IPS-18a (cell line): ENCODE results near the gene TUT7.
"Not testable (repeated sequence)": the region's sequence is repeated elsewhere in the genome, so short reads cannot be mapped to it uniquely, and the experiment has no call there.

Source experiments
- H3K27ac ChIP-seq: one replicate; pipeline ENCODE4 v1.5.1; 2013; ENCODE audit warnings: low read length
- H3K27me3 ChIP-seq: one replicate; pipeline ENCODE4 v1.6.1; 2013; ENCODE audit warnings: mild to moderate bottlenecking, low read length; ENCODE audit not compliant: control insufficient read depth, insufficient read depth
- H3K36me3 ChIP-seq: one replicate; pipeline ENCODE4 v1.6.1; 2013; ENCODE audit warnings: low read depth, low read length; ENCODE audit not compliant: control insufficient read depth
- H3K4me1 ChIP-seq: one replicate; pipeline ENCODE4 v1.6.1; 2013; ENCODE audit warnings: low read depth, low read length; ENCODE audit not compliant: control insufficient read depth
- H3K4me3 ChIP-seq: one replicate; pipeline ENCODE4 v1.5.1; 2013; ENCODE audit warnings: low read length
- H3K9ac ChIP-seq: one replicate; pipeline ENCODE4 v1.6.1; 2013; ENCODE audit warnings: mild to moderate bottlenecking, low read length, moderate library complexity
- H3K9me3 ChIP-seq: one replicate; pipeline ENCODE4 v1.6.1; 2013; ENCODE audit warnings: low read depth, low read length; ENCODE audit not compliant: control insufficient read depth

Gene TUT7

GRCh38 chr9:86322973-86323644 is 31.1 kb downstream of the TUT7 start:
- peaks cover 7% of the 10 kb centered on the region for H3K4me1 ChIP-seq
- peaks cover 62% of the 10 kb centered on the region for H3K36me3 ChIP-seq
- no peak overlapping the region for H3K27ac ChIP-seq

GRCh38 chr9:86321373-86321772 is 32.8 kb downstream of the TUT7 start:
- Histone ChIP-seq H3K9me3 (no peaks in the 10 kb centered on the region), H3K27me3 (no peaks in the 10 kb centered on the region), H3K9ac (no peak overlapping the region), H3K4me3 (no peak overlapping the region), H3K4me1 (no peaks in the 10 kb centered on the region), H3K27ac (no peak overlapping the region), H3K36me3 (peaks cover 63% of the 10 kb centered on the region)

More at GRCh38 chr9:86322973-86323644, 31.1 kb downstream of the TUT7 start:
- Histone ChIP-seq H3K27me3 (no peaks in the 10 kb centered on the region), H3K9ac (no peak overlapping the region), H3K9me3 (no peaks in the 10 kb centered on the region), H3K4me3 (no peak overlapping the region)

- H3K4me1 ChIP-seq = no peaks in the 10 kb centered on the region
- H3K4me3 ChIP-seq = no peak overlapping the region
- no peaks in the 10 kb centered on the region for H3K9me3 ChIP-seq
- H3K27me3 ChIP-seq = no peaks in the 10 kb centered on the region
- H3K9ac ChIP-seq = no peak overlapping the region
- peaks cover 47% of the 10 kb centered on the region for H3K36me3 ChIP-seq
- H3K27ac ChIP-seq = no peak overlapping the region
These were observed 36.0 kb downstream of the TUT7 start for GRCh38 chr9:86318187-86318586.

- no peaks in the 10 kb centered on the region for H3K27me3 ChIP-seq
- no peaks in the 10 kb centered on the region for H3K4me1 ChIP-seq
- H3K36me3 ChIP-seq = peaks cover 46% of the 10 kb centered on the region
These were observed 39.1 kb downstream of the TUT7 start for GRCh38 chr9:86315078-86315477.

GRCh38 chr9:86312959-86313358 is 41.3 kb downstream of the TUT7 start:
- not testable (repeated sequence) for H3K4me1 ChIP-seq, H3K9me3 ChIP-seq, H3K9ac ChIP-seq, H3K4me3 ChIP-seq, H3K27ac ChIP-seq, H3K27me3 ChIP-seq
- H3K36me3 ChIP-seq = peaks cover 51% of the 10 kb centered on the region

More at GRCh38 chr9:86315078-86315477, 39.1 kb downstream of the TUT7 start:
- no peak overlapping the region for H3K4me3 ChIP-seq
- no peaks in the 10 kb centered on the region for H3K9me3 ChIP-seq
- H3K27ac ChIP-seq = no peak overlapping the region
- H3K9ac ChIP-seq = no peak overlapping the region

GRCh38 chr9:86308687-86309086 is 45.5 kb downstream of the TUT7 start:
- Histone ChIP-seq H3K9ac (no peak overlapping the region), H3K4me3 (no peak overlapping the region), H3K4me1 (peaks cover 12% of the 10 kb centered on the region), H3K27me3 (no peaks in the 10 kb centered on the region), H3K27ac (no peak overlapping the region), H3K36me3 (peaks cover 43% of the 10 kb centered on the region), H3K9me3 (no peaks in the 10 kb centered on the region)

- H3K36me3 ChIP-seq = peaks cover 44% of the 10 kb centered on the region
These were observed 49.9 kb downstream of the TUT7 start for GRCh38 chr9:86304236-86304730.

GRCh38 chr9:86303316-86303975 is 50.8 kb downstream of the TUT7 start:
- H3K9ac ChIP-seq = peak overlapping the region; percentile 49
- peaks cover 44% of the 10 kb centered on the region for H3K36me3 ChIP-seq
- H3K9me3 ChIP-seq = no peaks in the 10 kb centered on the region
- H3K27ac ChIP-seq = peak overlapping the region; percentile 82
- peaks cover 16% of the 10 kb centered on the region for H3K4me1 ChIP-seq
- no peaks in the 10 kb centered on the region for H3K27me3 ChIP-seq
- no peak overlapping the region for H3K4me3 ChIP-seq

More at GRCh38 chr9:86304236-86304730, 49.9 kb downstream of the TUT7 start:
- Histone ChIP-seq H3K4me3 (no peak overlapping the region), H3K27me3 (no peaks in the 10 kb centered on the region), H3K9me3 (no peaks in the 10 kb centered on the region), H3K9ac (peak overlapping the region; percentile 37), H3K27ac (peak overlapping the region; percentile 9), H3K4me1 (peaks cover 16% of the 10 kb centered on the region)

- Histone ChIP-seq H3K27me3 (no peaks in the 10 kb centered on the region), H3K4me1 (peaks cover 16% of the 10 kb centered on the region), H3K9me3 (no peaks in the 10 kb centered on the region), H3K36me3 (peaks cover 48% of the 10 kb centered on the region), H3K4me3 (no peak overlapping the region), H3K9ac (no peak overlapping the region), H3K27ac (no peak overlapping the region)
These were observed 52.5 kb downstream of the TUT7 start for GRCh38 chr9:86301686-86302085.

GRCh38 chr9:86300701-86301100 is 53.5 kb downstream of the TUT7 start:
- Histone ChIP-seq H3K4me3 (no peak overlapping the region), H3K36me3 (peaks cover 52% of the 10 kb centered on the region), H3K4me1 (peaks cover 16% of the 10 kb centered on the region), H3K27me3 (no peaks in the 10 kb centered on the region), H3K9ac (no peak overlapping the region), H3K9me3 (no peaks in the 10 kb centered on the region), H3K27ac (no peak overlapping the region)

GRCh38 chr9:86298873-86299272 is 55.3 kb downstream of the TUT7 start:
- Histone ChIP-seq H3K9ac (no peak overlapping the region), H3K4me1 (peaks cover 6% of the 10 kb centered on the region), H3K4me3 (no peak overlapping the region), H3K27ac (no peak overlapping the region), H3K36me3 (peaks cover 48% of the 10 kb centered on the region), H3K27me3 (no peaks in the 10 kb centered on the region), H3K9me3 (no peaks in the 10 kb centered on the region)

- H3K9me3 ChIP-seq, H3K27ac ChIP-seq, H3K36me3 ChIP-seq, H3K9ac ChIP-seq, H3K27me3 ChIP-seq, H3K4me3 ChIP-seq: not testable (repeated sequence)
- peaks cover 27% of the 10 kb centered on the region for H3K4me1 ChIP-seq
These were observed 63.9 kb downstream of the TUT7 start for GRCh38 chr9:86290341-86290740.
